Measurements from ENCODE around the gene IRF9. TPM values are rescaled to one million over a fixed set of nuclear protein-coding genes. Genes with fewer than 3 reads are reported as not detected.

IRF9 gene
- total and polyA plus RNA-seq, 2 of the 13 experiments (the other 11 are each of a cell fraction or from before 2014, with no cell fraction given), result 14.9 to 49.7 TPM

DNA sequence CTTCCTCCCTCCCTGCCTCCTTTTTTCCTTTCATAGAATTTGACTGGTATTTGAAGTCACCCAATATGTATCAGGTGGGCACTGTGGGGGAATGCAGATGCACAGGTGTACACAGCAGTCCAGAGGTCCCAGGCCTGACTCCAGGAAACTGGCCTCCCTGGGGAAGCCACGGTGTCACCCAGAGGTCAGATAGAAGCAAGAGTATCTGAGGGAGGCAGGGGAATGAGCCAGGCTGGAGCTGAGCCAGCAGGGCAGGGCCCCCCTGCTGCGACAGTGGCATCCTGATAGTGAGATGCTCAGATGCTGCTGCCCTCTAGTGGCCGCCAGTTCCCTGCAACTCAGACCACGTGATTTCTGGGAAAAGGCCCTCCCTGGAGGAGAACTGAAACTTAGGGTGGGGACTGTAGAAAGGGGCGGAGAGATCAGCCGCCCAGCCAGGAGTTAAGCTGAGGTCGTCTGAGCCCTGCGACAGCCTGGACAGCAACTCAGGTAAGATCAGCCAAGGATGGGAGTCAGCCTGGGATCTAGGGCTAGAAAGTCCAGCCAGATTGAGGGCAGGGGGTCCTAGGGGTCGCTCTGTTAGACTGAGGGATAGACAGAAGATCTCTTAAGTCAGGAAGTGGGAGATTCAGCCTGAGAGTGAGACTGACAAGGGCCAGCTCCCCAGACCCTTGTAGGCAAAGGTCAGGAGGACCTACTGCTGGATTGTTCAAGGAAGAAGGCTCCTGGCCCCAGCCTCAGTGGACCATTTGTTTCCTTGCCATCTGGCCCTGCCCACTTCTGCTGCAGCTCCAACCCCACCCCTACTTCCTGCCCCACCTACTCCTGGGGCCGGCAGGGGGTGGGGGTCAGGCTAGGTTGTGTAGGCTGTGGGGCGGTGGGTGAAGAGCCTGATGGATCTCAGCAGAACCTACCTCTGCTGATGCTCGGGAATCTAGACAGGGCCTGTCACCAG, at the start of gene IRF9 (continued):
- TF ChIP-seq MXD4 (CRISPR knock-in tag; IDR thresholded peaks at IDR 0.05) (peak; percentile 99), ZNF124 (CRISPR knock-in tag; IDR thresholded peaks at IDR 0.05) (peak; percentile 97), ZNF724P (CRISPR knock-in tag; IDR thresholded peaks at IDR 0.05; ENCODE audit: borderline replicate concordance) (peak; percentile 69), ZNF570 (CRISPR knock-in tag; IDR thresholded peaks at IDR 0.05; ENCODE audit: borderline replicate concordance) (no peak), FOXK1 (CRISPR knock-in tag; IDR thresholded peaks at IDR 0.05; ENCODE audit: borderline replicate concordance, low read depth) (peak; percentile 96), SETDB1 (CRISPR knock-in tag; IDR thresholded peaks at IDR 0.05; ENCODE audit: borderline replicate concordance) (no peak), PRPF4 (IDR thresholded peaks at IDR 0.05; ENCODE audit: low read depth, low read length, poor library complexity, severe bottlenecking) (peak; percentile 24), RERE (CRISPR knock-in tag; IDR thresholded peaks at IDR 0.05; ENCODE audit: low read depth) (peak; percentile 85; the same call in 1 of the 2 replicates), NFYB (CRISPR knock-in tag; IDR thresholded peaks at IDR 0.05) (peak; percentile 67), ZNF747 (CRISPR knock-in tag; IDR thresholded peaks at IDR 0.05; ENCODE audit: borderline replicate concordance) (peak; percentile 99), POLR2AphosphoS5 (IDR thresholded peaks at IDR 0.05; ENCODE audit: low read depth, low read length) (peak; percentile 97), SKIL (CRISPR knock-in tag; IDR thresholded peaks at IDR 0.05; ENCODE audit: borderline replicate concordance) (0 out of 2 replicates have a peak, but pooled peaks have one; percentile 82)
- TF ChIP-seq, protein P1, sequence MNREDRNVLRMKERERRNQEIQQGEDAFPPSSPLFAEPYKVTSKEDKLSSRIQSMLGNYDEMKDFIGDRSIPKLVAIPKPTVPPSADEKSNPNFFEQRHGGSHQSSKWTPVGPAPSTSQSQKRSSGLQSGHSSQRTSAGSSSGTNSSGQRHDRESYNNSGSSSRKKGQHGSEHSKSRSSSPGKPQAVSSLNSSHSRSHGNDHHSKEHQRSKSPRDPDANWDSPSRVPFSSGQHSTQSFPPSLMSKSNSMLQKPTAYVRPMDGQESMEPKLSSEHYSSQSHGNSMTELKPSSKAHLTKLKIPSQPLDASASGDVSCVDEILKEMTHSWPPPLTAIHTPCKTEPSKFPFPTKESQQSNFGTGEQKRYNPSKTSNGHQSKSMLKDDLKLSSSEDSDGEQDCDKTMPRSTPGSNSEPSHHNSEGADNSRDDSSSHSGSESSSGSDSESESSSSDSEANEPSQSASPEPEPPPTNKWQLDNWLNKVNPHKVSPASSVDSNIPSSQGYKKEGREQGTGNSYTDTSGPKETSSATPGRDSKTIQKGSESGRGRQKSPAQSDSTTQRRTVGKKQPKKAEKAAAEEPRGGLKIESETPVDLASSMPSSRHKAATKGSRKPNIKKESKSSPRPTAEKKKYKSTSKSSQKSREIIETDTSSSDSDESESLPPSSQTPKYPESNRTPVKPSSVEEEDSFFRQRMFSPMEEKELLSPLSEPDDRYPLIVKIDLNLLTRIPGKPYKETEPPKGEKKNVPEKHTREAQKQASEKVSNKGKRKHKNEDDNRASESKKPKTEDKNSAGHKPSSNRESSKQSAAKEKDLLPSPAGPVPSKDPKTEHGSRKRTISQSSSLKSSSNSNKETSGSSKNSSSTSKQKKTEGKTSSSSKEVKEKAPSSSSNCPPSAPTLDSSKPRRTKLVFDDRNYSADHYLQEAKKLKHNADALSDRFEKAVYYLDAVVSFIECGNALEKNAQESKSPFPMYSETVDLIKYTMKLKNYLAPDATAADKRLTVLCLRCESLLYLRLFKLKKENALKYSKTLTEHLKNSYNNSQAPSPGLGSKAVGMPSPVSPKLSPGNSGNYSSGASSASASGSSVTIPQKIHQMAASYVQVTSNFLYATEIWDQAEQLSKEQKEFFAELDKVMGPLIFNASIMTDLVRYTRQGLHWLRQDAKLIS (CRISPR knock-in tag; IDR thresholded peaks at IDR 0.05), result no peak; the same call in 1 of the 2 replicates
- TF ChIP-seq, protein P2, sequence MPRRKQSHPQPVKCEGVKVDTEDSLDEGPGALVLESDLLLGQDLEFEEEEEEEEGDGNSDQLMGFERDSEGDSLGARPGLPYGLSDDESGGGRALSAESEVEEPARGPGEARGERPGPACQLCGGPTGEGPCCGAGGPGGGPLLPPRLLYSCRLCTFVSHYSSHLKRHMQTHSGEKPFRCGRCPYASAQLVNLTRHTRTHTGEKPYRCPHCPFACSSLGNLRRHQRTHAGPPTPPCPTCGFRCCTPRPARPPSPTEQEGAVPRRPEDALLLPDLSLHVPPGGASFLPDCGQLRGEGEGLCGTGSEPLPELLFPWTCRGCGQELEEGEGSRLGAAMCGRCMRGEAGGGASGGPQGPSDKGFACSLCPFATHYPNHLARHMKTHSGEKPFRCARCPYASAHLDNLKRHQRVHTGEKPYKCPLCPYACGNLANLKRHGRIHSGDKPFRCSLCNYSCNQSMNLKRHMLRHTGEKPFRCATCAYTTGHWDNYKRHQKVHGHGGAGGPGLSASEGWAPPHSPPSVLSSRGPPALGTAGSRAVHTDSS (CRISPR knock-in tag; conservative IDR thresholded peaks at IDR 0.05), result 0 out of 2 replicates have a peak, but pooled peaks have one; percentile 93

Data from HepG2 (cell line).